Activated CD8-positive, alpha-beta memory T cell treated with anti-CD3 and anti-CD28 coated beads for 36 hours (primary cell): ENCODE data around the gene BHLHA15. TPM values are rescaled to one million over a fixed set of nuclear protein-coding genes. Genes with fewer than 3 reads are reported as not detected.
"Not testable (repeated sequence)": the region's sequence is repeated elsewhere in the genome, so short reads cannot be mapped to it uniquely, and the experiment has no call there.

Experiments
- CTCF ChIA-PET: fragments of 350-600 bp; sonication (Branson Sonifier 250); formaldehyde crosslinking; loops from one replicate; lab custom pipeline; 2021; ENCODE audit warnings: antibody characterized with exemption; lab: Charles Lee
- POLR2A ChIA-PET: fragments of 350-600 bp; sonication (Branson Sonifier 250); formaldehyde crosslinking; loops from one replicate; lab custom pipeline; 2021; ENCODE audit warnings: antibody characterized with exemption; lab: Charles Lee
- total RNA-seq, 2 experiments: library from RNA; stranded (reverse); gene quantifications; one replicate each; pipeline ENCODE4 v1.2.3, GENCODE V29; 2021

The BHLHA15 gene
- total RNA-seq, 2 experiments from 2014 or later = 0.36 to 0.82 TPM

DNA sequence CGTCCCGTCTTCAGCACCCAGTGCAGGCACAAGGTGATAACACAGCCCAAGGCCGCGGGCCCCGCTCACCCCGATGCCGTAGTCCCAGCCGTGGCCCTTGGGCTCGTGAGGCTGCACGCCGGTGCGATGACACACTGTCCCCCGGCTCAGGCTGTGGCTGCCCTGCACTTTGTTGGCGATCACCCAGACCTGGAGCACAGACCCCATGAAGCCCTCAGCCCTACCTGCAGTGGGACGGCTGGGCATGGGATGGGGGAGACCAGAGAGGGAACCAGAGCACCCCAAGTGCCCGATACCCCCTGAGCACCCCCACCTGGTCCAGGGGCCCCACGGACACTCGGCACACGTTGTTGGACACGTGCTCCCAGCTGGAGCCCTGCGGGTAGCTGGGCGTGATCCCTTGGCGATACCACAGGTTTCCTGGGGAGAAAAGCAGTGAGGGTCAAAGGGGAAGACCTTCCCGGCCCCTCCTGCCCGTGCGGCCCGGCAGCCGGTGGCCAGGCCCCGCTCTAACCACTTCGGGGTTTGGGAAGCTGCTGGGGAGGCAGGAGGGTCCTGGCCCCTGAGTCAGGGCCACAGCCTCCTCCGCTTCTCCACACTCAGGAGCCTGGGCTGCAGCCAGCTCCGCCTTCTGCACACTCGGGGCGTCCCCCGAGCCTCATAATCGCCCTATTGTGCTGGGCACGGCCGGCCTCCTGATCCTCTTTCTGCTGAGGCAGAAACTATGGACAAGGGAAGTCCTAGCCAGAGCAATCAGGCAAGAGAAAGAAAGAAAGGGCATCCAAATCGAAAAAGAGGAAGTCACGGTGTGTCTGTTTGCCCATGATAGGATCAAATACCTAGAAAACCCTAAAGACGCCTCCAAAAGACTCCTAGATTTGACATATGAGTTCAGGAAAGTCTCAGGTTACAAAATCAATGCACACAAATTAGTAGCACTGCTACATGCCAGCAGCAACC, 6.7 kb downstream of the BHLHA15 start:
- ChIA-PET CTCF (no interaction called here), POLR2A (no interaction called here)

GRCh38 chr7:98219382-98219781, 8.1 kb downstream of the BHLHA15 start:
- POLR2A ChIA-PET = not testable (repeated sequence)

DNA sequence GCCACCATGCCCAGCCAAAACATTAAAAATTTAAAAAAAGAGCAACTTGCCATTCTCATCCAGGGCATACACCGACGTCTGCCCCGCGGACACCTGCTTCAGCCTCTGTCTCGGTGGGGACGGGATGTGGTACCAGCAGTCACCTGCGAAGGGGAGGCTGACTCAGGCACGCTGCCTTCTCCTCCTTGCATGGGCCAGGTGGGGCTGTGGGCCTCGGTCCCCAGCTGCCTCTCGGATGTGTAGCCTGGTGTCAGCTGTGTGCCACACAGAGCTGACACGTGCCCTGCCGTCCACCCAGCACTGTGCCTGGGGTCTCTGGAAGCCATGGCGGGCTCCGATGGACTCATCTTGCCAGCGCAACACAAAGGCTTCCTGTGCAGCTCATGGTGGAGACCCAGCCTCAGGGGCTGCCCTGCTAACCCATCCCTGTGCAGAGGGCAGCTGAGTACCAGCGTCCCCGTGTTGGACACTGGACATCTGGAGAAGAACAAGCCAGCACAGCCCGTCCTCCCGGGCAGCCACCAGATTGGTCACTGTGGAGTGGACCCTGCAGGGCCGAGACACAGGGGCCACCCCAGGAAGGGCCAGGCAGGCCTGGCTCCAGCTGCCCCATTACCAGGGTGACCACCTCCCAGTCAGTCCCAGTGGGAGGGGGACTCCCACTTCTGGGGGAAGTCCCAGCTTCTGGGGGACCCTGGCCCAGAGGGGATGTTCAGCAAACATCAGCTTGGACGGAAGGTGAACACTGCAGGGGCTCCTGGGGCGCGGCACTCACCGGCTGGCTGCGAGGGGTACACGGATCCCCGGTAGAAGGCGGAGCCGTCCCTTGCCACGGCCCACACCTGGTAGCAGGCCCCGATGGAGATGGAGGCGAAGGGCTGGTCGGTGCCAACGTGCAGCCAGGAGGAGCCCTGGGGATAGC, 10.6 kb downstream of the BHLHA15 start:
- ChIA-PET POLR2A (no interaction called here), CTCF (no interaction called here)

More at GRCh38 chr7:98219382-98219781, 8.1 kb downstream of the BHLHA15 start:
- CTCF ChIA-PET = not testable (repeated sequence)

DNA sequence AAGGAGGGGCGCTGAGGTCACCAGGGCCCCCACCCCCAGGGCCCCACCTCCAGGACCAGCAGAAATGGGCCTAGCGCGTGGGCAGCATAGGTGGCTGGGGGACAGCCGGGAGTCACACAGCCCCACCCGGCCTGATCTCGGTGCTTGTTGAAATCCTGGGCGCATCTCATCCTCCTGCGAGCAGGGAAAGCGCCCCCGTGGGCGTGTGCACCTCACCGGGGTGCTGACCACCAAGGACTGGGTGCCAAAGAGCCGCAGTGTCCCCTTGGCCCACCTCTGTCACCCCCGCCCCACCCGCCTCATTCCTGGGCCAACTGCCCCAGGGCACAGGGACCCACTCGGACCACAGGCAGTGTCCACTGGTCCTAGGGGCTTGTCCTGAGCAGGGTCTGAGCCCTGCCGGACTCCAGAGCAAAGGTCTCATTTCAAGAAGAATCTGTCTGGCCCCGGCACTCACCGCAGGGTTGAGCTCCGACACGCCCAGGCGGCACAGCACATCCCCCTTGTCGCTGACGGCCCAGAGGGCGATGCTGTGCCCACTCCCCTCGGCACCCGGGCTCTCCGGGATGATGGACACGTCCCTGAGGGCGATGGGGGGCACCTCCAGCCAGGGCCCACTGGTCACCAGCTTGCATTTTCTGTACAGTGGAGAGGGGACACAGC, 11.4 kb downstream of the BHLHA15 start:
- ChIA-PET CTCF (no interaction called here), POLR2A (no interaction called here)

- ChIA-PET POLR2A (no interaction called here), CTCF (no interaction called here)
These were observed 12.2 kb downstream of the BHLHA15 start for GRCh38 chr7:98223351-98223897.

DNA sequence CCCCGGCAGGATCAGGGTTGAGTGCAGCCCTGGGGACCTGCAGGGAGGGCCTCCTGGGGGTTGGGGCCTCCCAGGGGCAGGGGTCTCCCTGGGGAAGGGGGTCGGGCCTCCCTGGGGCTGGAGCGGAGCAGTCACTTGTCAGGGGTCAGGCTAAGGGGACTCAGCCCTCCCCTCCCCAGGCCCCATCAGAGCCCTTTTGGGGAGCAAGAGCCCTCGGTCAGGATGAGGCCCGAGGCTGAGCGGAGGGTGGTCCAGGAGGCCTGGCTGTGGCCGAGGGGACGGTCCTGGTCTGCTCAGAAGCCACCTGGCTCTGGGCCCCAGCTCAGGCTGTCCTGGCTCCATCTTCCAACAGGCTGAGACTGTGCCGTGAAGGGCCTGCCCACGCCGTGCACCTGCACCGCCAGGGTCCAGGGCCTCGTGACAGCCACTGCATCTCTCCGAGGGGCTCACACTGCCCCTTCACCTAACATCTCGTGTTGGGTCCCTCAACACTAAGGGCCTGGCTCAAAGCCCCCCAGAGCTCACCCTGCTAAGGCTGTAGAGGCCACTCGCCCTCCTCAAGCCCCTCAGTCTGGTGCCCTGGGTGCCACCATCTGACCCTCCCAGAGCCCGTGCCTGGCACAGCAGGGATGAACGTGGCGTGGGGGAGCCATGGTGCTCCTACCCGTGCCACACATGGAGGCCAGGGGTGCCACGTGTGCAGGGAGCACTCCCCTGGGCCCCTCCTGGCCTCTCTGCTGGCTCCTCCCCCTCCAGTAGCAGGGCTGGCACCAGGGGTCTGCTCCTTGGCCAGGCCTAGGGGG, 12.9 kb downstream of the BHLHA15 start:
- POLR2A ChIA-PET = no interaction called here
- CTCF ChIA-PET = no interaction called here

GRCh38 chr7:98224701-98225181, 13.5 kb downstream of the BHLHA15 start:
- POLR2A ChIA-PET = no interaction called here
- CTCF ChIA-PET = no interaction called here

DNA sequence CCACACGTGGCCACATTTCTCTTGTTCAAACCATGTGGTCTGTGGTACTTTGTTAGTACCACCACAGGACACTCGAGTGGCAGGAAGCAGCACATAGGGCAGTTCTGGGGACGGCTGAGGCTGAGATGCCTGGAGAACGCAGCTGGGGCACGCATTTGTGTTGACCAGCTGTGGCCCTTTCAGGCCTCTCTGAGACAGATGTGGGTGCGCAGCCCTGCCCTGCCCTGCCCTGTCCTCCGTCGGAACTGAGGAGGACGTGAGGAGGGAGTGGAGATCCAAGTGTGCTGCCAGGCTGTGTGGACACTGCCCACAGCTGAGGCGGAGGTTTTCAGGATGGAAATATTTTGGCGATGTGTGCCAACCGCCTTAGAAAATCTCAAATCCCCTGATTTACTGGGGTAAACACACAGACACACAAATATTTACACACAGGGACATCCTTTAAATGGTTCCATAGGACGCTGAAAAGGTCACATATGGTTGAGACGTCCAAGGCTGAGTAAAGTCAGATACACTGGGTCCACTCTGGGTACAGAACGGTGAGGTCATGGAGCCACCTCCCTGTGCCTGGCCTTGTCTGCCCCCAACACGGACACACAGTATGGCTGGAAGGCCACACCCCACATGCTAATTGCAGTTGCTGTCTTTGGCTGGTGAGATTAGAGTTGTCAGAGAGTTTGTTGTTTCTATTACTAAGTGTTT, 14.8 kb downstream of the BHLHA15 start:
- CTCF ChIA-PET = no interaction called here
- POLR2A ChIA-PET = no interaction called here

DNA sequence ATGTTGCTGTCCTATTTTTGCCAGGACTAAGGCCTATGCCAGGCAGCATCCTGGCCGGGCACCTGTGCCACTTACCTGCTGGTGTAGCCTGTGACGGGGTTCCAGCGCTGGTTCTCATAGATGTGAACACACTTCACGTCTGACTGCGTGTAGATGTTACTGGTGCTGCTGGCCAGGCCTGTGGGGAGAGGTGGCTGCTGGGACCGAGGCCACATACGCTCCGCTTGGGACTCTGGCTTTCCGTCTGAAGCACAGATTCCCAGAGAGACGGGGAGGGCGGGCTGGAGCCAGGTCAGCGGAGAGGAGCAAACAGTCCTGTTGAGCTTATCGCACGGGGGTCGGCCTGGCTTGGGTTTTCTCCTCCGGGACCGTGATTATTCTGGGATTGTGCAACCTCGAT, 16.7 kb downstream of the BHLHA15 start:
- ChIA-PET CTCF (no interaction called here), POLR2A (no interaction called here)

DNA sequence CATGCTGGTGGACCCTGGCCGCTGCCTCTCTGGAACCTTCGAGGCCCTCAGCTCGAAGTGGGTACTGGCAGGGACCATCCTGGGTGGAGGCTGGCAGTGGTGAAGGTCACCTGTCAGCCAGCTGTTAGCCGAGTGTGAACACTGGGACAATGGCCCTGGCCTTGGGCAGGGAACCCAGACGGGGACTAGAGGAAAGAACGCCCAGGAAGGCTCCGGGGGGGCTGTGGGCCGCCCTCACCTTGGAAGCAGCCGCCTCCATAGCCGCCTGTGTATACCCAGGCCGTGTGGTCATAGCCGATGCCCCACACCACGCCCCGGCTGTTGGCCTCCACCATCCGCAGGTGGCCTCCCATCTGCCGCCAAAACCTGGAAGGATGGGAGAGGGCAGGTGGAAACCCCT, 17.6 kb downstream of the BHLHA15 start:
- ChIA-PET POLR2A (no interaction called here), CTCF (no interaction called here)

GRCh38 chr7:98229441-98229840, 18.2 kb downstream of the BHLHA15 start:
- ChIA-PET CTCF (no interaction called here), POLR2A (no interaction called here)

DNA sequence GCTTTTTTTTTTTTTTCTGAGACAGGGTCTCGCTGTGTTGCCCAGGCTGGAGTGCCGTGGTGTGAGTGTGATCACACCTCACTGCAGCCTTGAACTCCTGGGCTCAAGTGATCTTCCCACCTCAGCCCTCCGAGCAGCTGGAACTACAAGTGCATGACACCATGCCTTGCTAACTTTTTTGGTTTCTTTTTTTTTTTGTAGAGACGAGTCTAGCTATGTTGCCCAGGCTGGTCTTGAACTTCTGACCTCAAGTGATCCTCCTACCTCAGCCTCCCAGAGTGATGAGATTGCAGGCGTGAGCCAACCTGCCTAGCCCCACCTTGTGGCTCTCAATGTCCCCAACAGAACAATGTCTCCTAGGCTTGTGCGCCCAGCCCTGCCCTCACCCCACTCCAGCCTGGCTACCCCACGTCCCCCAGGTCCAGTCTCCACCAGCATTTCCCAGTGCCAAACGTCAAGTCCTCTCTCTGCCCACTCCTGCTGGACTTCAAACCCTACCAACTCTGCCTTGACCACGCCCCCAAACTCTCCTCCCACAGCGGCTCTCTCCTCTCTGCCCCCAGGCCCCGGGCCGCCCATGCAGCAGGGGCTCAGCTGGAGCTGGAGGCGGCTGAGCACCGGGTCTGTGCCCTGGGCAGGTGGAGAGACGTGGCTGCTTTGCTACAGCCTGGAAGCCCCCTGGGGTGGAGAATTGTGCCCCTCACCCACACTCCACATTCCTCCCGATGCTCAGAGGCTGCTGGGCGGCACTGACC, 18.9 kb downstream of the BHLHA15 start:
- ChIA-PET CTCF (no interaction called here), POLR2A (no interaction called here)

DNA sequence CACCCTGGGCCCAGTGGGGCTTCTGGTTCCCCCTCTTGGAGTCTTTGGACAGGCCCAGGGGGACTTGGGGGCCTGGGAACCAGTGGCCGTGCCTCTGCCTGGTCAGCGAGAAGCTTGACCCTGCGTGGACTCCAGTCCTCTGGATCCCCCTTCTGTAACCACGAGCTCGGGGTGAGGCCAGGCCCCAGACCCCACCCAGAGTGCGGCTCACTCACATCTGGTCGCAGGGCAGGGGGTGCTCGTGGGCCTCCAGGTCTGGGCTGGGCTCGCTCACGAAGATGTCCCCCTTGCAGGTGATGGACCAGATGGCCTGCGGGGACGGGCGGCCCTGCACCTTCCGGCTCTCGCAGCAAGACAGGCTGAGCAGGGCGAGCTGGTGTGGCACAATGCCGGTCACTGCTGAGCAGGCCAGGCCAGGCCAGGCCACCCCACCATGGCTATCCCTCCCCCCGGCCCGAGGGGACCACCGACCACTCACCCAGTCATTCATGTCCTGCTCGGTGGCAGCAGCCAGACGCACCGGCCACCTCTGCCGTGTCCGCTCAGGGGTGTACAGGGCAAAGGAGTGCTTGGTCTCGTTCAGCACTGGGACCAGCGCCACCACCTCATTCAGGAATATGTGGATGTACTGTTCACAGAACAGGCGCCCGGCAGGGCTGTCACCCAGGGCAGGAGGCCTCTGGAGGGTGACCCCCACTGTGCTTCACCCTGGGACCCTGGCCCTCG, 19.7 kb downstream of the BHLHA15 start:
- CTCF ChIA-PET = no interaction called here

GRCh38 chr7:98231493-98232262, 20.4 kb downstream of the BHLHA15 start:
- CTCF ChIA-PET = no interaction called here
- POLR2A ChIA-PET = no interaction called here

More for the DNA sequence above, 19.7 kb downstream of the BHLHA15 start:
- POLR2A ChIA-PET = no interaction called here

- ChIA-PET CTCF (no interaction called here), POLR2A (no interaction called here)
These were observed 21.0 kb downstream of the BHLHA15 start for GRCh38 chr7:98232263-98232585.

- CTCF ChIA-PET = no interaction called here
- POLR2A ChIA-PET = no interaction called here
These were observed 21.6 kb downstream of the BHLHA15 start for GRCh38 chr7:98232799-98233198.
